C4-2B (cell line): ENCODE results near the gene IER5.

Source experiments
- ZFX ChIP-seq: fragments of 450-650 bp; IDR thresholded peaks from 2 replicates; pipeline ENCODE4 v1.6.1; 2017
- TF ChIP-seq, protein P1 (sequence below): fragments of 450-650 bp; conservative IDR thresholded peaks from 2 replicates; pipeline ENCODE4 v1.5.1; 2017; ENCODE audit warnings: mild to moderate bottlenecking

DNA sequence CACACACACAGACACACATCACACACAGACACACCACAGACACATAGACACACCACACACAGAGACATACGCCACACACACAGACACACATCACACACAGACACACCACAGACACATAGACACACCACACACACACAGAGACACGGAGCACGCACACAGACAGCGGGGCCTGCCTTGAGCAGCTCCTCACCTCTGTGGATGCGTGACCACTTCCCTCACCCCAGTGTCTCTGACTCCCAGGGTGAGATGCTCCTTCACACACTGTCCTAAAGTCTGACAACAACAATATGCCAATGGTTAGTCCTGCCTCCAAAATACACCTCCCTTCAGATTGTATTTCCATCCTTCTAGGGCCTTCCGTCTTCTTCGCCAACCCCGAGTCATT, 48.2 kb downstream of the IER5 start:
- TF ChIP-seq, protein P1, sequence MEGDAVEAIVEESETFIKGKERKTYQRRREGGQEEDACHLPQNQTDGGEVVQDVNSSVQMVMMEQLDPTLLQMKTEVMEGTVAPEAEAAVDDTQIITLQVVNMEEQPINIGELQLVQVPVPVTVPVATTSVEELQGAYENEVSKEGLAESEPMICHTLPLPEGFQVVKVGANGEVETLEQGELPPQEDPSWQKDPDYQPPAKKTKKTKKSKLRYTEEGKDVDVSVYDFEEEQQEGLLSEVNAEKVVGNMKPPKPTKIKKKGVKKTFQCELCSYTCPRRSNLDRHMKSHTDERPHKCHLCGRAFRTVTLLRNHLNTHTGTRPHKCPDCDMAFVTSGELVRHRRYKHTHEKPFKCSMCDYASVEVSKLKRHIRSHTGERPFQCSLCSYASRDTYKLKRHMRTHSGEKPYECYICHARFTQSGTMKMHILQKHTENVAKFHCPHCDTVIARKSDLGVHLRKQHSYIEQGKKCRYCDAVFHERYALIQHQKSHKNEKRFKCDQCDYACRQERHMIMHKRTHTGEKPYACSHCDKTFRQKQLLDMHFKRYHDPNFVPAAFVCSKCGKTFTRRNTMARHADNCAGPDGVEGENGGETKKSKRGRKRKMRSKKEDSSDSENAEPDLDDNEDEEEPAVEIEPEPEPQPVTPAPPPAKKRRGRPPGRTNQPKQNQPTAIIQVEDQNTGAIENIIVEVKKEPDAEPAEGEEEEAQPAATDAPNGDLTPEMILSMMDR, result no peak
- no peak for TF ChIP-seq ZFX
